Neural progenitor cell (in vitro differentiated cells): ENCODE measurements around the gene YBX2. TPM values are rescaled to one million over a fixed set of nuclear protein-coding genes. Genes with fewer than 3 reads are reported as not detected.

ENCODE experiments used
- DNase-seq: peaks from one replicate; pipeline ENCODE4 v3.0.0-alpha.2; 2016; ENCODE audit warnings: low spot score
- H2AFZ ChIP-seq: fragments of 200-600 bp; sonication (generic); replicated peaks from 2 replicates; pipeline ENCODE4 v1.6.1; 2016; ENCODE audit warnings: antibody characterized with exemption
- H3F3A ChIP-seq: fragments of 200-600 bp; sonication (generic); 2 replicates; pipeline ENCODE4 v1.6.1; 2016; ENCODE audit warnings: antibody characterized with exemption, low read depth
- H3K27ac ChIP-seq: fragments of 200-600 bp; sonication (generic); 2 replicates; pipeline ENCODE4 v1.5.1; 2016; ENCODE audit warnings: mild to moderate bottlenecking
- H3K27me3 ChIP-seq: fragments of 200-600 bp; sonication (generic); 2 replicates; pipeline ENCODE4 v1.6.1; 2016; ENCODE audit warnings: mild to moderate bottlenecking, moderate library complexity
- H3K36me3 ChIP-seq: fragments of 200-600 bp; sonication (generic); 2 replicates; pipeline ENCODE4 v1.5.1; 2016
- H3K4me1 ChIP-seq: fragments of 200-600 bp; sonication (generic); 2 replicates; pipeline ENCODE4 v1.6.1; 2016; ENCODE audit warnings: mixed run types
- H3K4me2 ChIP-seq: fragments of 200-600 bp; sonication (generic); 2 replicates; pipeline ENCODE4 v1.6.1; 2016
- H3K4me3 ChIP-seq: fragments of 200-600 bp; sonication (generic); 2 replicates; pipeline ENCODE4 v1.5.1; 2016
- H3K79me2 ChIP-seq: fragments of 200-600 bp; sonication (generic); 2 replicates; pipeline ENCODE4 v1.6.1; 2016; ENCODE audit warnings: low read depth
- H3K9ac ChIP-seq: fragments of 200-600 bp; sonication (generic); 2 replicates; pipeline ENCODE4 v1.6.1; 2016
- H3K9me3 ChIP-seq: fragments of 200-600 bp; sonication (generic); 2 replicates; pipeline ENCODE4 v1.5.1; 2016; ENCODE audit warnings: low read depth
- H4K20me1 ChIP-seq: fragments of 200-600 bp; sonication (generic); 2 replicates; pipeline ENCODE4 v1.6.1; 2016; ENCODE audit warnings: low read depth
- H3K27ac Mint-ChIP-seq: 3 replicates; pipeline ENCODE4 v1.8.0; 2021; ENCODE audit warnings: mixed read lengths
- H3K27me3 Mint-ChIP-seq: 2 replicates; pipeline ENCODE4 v1.8.0; 2022; ENCODE audit warnings: low read depth, mild to moderate bottlenecking, inconsistent platforms, moderate library complexity, mixed read lengths; ENCODE audit not compliant: insufficient read depth
- H3K36me3 Mint-ChIP-seq: 3 replicates; pipeline ENCODE4 v1.8.0; 2021; ENCODE audit warnings: mixed read lengths
- H3K4me1 Mint-ChIP-seq: 3 replicates; pipeline ENCODE4 v1.8.0; 2021; ENCODE audit warnings: mixed read lengths
- H3K4me3 Mint-ChIP-seq: 3 replicates; pipeline ENCODE4 v1.8.0; 2021; ENCODE audit warnings: mild to moderate bottlenecking, moderate library complexity, mixed read lengths
- H3K9me3 Mint-ChIP-seq: 3 replicates; pipeline ENCODE4 v1.8.0; 2020; ENCODE audit warnings: mixed read lengths
- EZH2 ChIP-seq: fragments of 200-600 bp; sonication (generic); IDR thresholded peaks from 2 replicates; pipeline ENCODE4 v1.6.1; 2017; ENCODE audit warnings: antibody characterized with exemption, mild to moderate bottlenecking, moderate library complexity
- EZH2phosphoT487 ChIP-seq: fragments of 200-600 bp; sonication (generic); IDR thresholded peaks from 2 replicates; pipeline ENCODE4 v1.6.1; 2017; ENCODE audit warnings: antibody characterized with exemption
- total RNA-seq: library from RNA; depleted of rRNA; stranded (reverse); fragments of >200 nt; gene quantifications from 2 replicates; pipeline ENCODE4 v1.2.3, GENCODE V29; 2015; ENCODE audit warnings: low replicate concordance
- TF ChIP-seq, protein P1 (sequence below): fragments of 200-600 bp; sonication (generic); IDR thresholded peaks from 2 replicates; pipeline ENCODE4 v1.5.1; 2017; ENCODE audit warnings: antibody characterized with exemption, mild to moderate bottlenecking

The YBX2 gene
- total RNA-seq, 1 donor from 2014 or later = 2.7 TPM

DNA sequence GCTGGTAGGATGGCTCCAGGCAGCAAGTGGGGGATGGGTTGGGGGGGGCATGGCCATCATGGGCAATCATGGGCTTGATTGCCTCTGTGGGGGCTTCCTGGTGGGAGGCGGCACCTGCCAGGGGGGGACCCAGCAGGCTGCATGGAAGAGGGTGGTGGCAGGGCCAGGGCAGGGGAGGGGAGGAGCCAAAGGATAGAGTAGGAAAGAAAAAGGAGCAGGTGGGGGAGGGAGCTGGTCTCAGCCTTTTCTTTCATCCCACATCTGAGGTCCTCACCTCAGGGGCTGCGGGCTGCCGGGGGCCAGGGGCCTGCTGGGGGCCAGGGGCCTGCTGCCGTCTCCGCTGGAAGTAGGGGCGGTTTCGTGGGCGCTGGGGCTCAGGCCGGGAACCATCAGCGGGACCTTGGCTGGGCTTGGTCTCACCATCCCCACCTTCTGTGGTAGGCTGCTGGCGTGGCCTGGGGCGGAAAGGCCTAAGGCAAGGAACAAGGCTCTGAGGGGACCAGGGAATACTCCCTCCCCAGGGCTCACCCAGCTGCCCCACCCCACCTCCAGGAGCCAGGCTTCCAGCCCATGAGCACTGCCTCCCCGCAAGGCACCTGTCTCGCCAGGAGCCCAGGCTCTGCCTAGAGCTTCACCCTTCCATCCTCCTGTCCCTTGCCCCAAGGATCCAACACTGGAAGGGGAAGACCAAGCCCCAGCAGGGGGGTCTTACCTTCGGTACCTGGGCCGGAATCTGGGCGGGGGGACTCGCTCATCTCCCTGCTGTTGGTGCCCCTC is 5.0 kb downstream of the YBX2 start:
- Histone ChIP-seq H3K79me2 (no peaks in the 10 kb centered on the region), H3K36me3 (no peaks in the 10 kb centered on the region), H3F3A (peaks cover 15% of the 10 kb centered on the region), H4K20me1 (peaks cover 5% of the 10 kb centered on the region), H3K27ac (no peak overlapping the region), H3K4me3 (no peak overlapping the region), H3K9ac (no peak overlapping the region), H3K9me3 (no peaks in the 10 kb centered on the region), H3K4me1 (peaks cover 7% of the 10 kb centered on the region), H2AFZ (no peak overlapping the region), H3K4me2 (no peak overlapping the region), H3K27me3 (peaks cover 39% of the 10 kb centered on the region)
- no peak for DNase-seq
- peaks cover 11% of the 10 kb centered on the region for H3K4me1 Mint-ChIP-seq
- peaks cover 2% of the 10 kb centered on the region for H3K9me3 Mint-ChIP-seq
- peaks cover 1% of the 10 kb centered on the region for H3K36me3 Mint-ChIP-seq
- no peak overlapping the region for H3K27ac Mint-ChIP-seq
- TF ChIP-seq EZH2phosphoT487 (no peak), EZH2 (no peak)
- TF ChIP-seq, protein P1, sequence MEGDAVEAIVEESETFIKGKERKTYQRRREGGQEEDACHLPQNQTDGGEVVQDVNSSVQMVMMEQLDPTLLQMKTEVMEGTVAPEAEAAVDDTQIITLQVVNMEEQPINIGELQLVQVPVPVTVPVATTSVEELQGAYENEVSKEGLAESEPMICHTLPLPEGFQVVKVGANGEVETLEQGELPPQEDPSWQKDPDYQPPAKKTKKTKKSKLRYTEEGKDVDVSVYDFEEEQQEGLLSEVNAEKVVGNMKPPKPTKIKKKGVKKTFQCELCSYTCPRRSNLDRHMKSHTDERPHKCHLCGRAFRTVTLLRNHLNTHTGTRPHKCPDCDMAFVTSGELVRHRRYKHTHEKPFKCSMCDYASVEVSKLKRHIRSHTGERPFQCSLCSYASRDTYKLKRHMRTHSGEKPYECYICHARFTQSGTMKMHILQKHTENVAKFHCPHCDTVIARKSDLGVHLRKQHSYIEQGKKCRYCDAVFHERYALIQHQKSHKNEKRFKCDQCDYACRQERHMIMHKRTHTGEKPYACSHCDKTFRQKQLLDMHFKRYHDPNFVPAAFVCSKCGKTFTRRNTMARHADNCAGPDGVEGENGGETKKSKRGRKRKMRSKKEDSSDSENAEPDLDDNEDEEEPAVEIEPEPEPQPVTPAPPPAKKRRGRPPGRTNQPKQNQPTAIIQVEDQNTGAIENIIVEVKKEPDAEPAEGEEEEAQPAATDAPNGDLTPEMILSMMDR = no peak
- H3K27me3 Mint-ChIP-seq = peaks cover 12% of the 10 kb centered on the region
- no peak overlapping the region for H3K4me3 Mint-ChIP-seq

DNA sequence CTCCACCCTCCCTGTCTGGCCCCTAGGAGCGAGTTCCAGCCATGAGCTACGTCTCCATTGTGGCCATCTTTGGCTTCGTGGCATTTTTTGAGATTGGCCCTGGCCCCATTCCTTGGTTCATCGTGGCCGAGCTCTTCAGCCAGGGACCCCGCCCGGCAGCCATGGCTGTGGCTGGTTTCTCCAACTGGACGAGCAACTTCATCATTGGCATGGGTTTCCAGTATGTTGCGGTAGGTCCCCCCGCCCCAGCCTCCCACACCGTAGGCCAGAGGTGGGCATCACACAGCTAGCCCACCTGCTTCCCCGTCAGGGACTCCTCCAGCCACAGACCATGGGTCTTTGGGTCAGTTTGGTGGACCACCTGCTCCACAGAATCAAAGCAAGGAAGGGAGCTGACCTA is 8.8 kb downstream of the YBX2 start:
- peaks cover 14% of the 10 kb centered on the region for H3K27me3 Mint-ChIP-seq
- peak overlapping the region; percentile 58 for H3K4me3 Mint-ChIP-seq

DNA sequence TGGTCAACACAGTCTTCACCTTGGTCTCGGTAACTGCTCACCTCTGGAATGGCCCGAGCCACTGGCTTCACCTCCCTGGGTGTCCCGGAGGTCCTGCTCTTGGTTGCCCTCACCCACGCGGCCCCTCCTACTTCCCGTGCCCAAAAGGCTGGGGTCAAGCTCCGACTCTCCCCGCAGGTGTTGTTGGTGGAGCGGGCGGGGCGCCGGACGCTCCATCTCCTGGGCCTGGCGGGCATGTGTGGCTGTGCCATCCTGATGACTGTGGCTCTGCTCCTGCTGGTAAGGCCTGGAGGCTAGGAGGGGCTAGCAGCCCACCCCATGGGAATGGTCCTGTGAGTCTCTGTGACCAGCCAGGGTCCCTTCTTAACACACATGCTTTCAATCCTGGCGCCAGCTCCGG is 9.5 kb downstream of the YBX2 start:
- Histone ChIP-seq H3K4me1 (peaks cover 4% of the 10 kb centered on the region), H3K79me2 (no peaks in the 10 kb centered on the region), H3K36me3 (no peaks in the 10 kb centered on the region), H3K9ac (no peak overlapping the region), H4K20me1 (peaks cover 16% of the 10 kb centered on the region), H3K4me2 (no peak overlapping the region), H3K9me3 (no peaks in the 10 kb centered on the region), H2AFZ (no peak overlapping the region), H3K27me3 (peaks cover 32% of the 10 kb centered on the region), H3K4me3 (no peak overlapping the region), H3F3A (peaks cover 14% of the 10 kb centered on the region), H3K27ac (no peak overlapping the region)
- Mint-ChIP-seq H3K36me3 (peaks cover 1% of the 10 kb centered on the region), H3K9me3 (peaks cover 1% of the 10 kb centered on the region), H3K27me3 (peaks cover 17% of the 10 kb centered on the region), H3K4me3 (no peak overlapping the region), H3K27ac (no peak overlapping the region), H3K4me1 (peaks cover 20% of the 10 kb centered on the region)
- TF ChIP-seq EZH2phosphoT487 (no peak), EZH2 (no peak)
- TF ChIP-seq, protein P1 = no peak
- no peak for DNase-seq

More for the DNA sequence above, 8.8 kb downstream of the YBX2 start:
- Histone ChIP-seq H3K9ac (no peak overlapping the region), H3K79me2 (no peaks in the 10 kb centered on the region), H3K36me3 (no peaks in the 10 kb centered on the region), H3K4me2 (no peak overlapping the region), H3K27ac (no peak overlapping the region), H3F3A (peaks cover 6% of the 10 kb centered on the region), H3K27me3 (peaks cover 28% of the 10 kb centered on the region), H4K20me1 (peaks cover 16% of the 10 kb centered on the region), H3K4me1 (peaks cover 4% of the 10 kb centered on the region), H2AFZ (no peak overlapping the region), H3K9me3 (no peaks in the 10 kb centered on the region), H3K4me3 (no peak overlapping the region)
- H3K36me3 Mint-ChIP-seq = peaks cover 1% of the 10 kb centered on the region
- no peak for TF ChIP-seq EZH2
- TF ChIP-seq EZH2phosphoT487 = no peak
- TF ChIP-seq, protein P1 = no peak
- peaks cover 1% of the 10 kb centered on the region for H3K9me3 Mint-ChIP-seq
- peaks cover 14% of the 10 kb centered on the region for H3K4me1 Mint-ChIP-seq
- no peak overlapping the region for H3K27ac Mint-ChIP-seq
- no peak for DNase-seq
